PFSK-1 (cell line): ENCODE data around the gene TRIM54.

ENCODE experiments used
- POLR2AphosphoS5 ChIP-seq: IDR thresholded peaks from 2 replicates; pipeline ENCODE4 v1.6.1; 2012; ENCODE audit warnings: low read depth, mild to moderate bottlenecking, control low read depth, low read length, moderate library complexity
- SIN3A ChIP-seq: IDR thresholded peaks from 2 replicates; pipeline ENCODE4 v1.6.1; 2012; ENCODE audit warnings: mild to moderate bottlenecking, low read length, moderate library complexity, borderline replicate concordance; ENCODE audit not compliant: insufficient read depth
- TAF1 ChIP-seq: IDR thresholded peaks from 2 replicates; pipeline ENCODE4 v1.6.1; 2012; ENCODE audit warnings: low read length, control low read depth, borderline replicate concordance; ENCODE audit not compliant: insufficient read depth

DNA sequence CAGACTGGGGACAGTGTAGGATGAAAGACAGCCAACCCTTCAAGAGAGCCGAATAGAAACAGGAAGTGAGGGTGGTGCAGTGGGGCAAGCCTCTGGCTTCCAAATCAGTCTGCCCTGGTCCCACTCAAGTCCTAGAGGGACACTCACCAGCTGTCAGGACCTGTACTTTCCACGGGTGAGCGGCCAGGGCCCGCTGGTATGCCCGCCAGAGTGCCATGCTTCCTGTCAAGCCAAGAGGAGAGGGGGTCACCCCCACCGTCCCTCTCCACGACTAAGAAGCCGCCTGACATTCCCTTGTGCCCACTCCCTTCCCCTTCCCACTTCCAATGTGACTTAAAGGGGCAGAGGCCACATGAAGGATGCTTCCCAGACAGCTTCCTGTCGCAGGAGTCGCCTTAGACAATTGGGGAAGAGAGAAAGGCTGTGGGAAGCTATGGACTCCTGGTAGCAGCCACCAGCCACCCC lies 40.1 kb downstream of the TRIM54 start:
- no peak; the same call in 1 of the 2 replicates for TF ChIP-seq POLR2AphosphoS5
- TF ChIP-seq TAF1: no peak
- TF ChIP-seq SIN3A: no peak
